ENCODE results near the gene MYPOP.
A peak's percentile ranks its signal among the peaks of the same experiment; 100 is the strongest.

Gene MYPOP

DNA sequence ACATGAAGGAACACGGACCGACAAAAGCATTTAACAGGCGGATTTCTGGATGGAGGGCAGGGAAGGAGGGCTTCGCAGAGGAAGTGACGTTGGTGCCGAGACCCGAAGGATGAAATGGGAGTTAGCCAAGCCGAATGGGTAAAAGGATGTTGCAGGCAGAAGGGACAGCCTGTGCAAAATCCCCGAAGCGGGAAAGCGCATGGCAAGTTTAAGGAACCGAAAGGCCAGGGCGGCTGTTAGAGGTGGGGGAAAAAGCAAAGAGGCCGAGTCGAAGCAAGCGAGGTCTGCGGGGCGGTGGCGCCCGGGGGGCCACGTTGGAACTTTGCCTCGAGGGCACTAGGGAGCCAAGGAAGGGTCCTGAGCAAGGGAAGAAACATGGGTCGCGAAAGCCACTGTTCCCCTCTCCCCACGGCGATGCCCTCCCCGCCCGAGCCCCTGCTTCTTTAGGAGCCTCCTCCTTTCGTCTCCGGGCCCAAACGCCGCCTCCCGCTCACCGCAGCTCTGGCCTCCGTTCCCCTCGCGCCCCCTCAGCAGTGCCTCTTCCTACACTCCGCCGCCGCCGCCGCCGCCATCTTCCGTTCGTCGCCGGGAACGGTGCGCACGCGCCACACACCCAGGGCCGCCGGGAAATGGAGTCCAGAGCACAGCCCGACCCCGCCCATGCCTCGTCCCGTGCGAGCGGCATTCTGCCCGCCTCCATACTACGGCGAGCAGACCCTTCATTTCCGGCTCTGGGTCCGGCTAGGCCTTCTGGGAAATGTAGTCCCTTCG, 39.7 kb downstream of the MYPOP start, which contains the start of gene SYMPK:
Gene SYMPK, minus strand, starts transcription at position 584 of the 771 bp plus-strand sequence. CDS start 8,652 bp downstream, outside the sequence.
- peak; percentile 97 to 99 for DNase-seq

- DNase-seq, result no peak
Observed at GRCh38 chr19:45862271-45862563, 40.2 kb downstream of the MYPOP start.

DNA sequence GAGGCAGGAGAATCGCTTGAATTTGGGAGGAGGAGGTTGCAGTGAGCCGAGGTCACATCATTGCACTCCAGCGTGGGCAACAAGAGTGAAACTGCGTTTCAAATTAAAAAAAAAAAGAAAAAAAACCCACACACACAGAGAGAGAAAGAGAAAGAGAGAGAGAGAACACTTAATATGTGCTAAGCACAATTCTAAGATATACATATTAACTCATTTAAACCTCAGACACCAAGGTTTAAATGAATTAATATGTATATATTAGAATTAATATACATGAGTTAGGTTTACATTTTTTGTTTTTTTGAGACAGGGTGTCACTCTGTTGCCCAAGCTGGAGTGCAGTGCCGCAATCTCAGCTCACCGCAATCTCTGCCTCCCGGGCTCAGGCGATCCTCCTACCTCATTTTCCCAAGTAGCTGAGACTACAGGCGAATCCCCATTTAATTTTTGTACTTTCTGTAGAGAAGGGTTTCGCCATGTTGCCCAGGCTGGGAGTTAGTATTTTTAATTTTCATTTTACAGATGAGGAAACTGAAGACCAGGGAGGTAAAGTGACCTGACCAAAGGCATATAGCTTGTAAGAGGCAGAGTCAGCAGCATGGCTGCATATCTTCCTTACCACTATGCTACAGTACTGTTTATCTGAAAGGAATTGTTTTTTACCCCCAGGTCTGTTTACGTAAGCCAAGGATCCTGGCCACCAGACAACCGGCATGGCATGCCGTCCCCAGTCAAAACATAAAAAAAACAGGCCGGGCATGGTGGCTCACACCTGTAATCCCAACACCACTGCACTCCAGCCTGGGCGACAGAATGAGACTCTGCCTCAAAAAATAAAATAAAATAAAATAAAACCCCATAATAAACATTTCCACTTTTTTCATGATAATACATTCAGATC, 41.8 kb downstream of the MYPOP start:
- no peak for DNase-seq

DNA sequence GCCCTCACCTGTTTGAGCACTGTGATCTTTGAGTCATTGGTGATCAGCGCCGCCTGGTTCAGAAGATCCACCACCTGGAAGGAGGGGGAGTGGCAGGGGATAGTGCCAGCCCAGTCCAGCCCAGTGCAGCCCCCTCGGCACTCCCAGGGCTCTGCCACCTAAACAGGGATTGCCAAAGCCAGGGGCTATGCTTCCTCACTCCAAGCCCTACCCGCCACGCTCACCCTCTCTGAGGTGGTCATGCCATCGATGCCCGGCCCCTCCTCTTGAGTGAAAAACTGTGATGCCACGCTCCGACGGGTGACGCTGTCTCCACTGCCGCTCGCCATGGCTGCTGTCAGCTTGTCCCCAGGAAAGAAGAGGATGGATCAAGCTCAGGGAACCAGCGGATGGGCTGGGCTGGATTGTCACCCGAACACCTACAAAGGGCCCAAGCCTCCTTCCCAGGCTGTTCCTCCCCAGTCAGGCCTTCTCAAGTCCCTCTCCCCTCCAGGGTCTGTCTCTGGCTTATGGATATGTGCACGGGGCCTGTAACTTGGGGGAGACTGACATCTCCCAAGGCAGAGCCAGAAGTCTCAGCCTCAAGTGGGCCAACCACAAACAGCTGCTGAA, 48.1 kb downstream of the MYPOP start:
- DNase-seq, result no peak

DNA sequence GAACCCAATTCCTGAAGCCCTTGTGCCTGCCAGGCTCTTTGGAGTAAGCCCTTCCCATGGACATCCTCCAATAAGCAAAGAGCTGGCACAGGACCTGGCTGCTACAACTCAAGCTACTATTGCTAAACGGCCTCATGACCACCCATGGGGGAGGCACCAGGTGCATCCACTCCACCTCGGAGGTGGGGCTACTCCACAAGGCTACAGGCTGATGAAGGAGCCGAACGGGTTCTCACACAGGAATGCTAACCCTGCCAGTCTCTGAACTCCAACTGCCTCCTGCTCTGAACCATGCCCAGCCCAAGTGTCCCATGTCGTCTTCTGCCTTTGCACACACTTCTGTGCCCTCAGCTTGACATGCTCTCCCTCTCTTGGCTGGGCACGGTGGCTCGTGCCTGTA, 49.4 kb downstream of the MYPOP start:
- no peak for DNase-seq

DNA sequence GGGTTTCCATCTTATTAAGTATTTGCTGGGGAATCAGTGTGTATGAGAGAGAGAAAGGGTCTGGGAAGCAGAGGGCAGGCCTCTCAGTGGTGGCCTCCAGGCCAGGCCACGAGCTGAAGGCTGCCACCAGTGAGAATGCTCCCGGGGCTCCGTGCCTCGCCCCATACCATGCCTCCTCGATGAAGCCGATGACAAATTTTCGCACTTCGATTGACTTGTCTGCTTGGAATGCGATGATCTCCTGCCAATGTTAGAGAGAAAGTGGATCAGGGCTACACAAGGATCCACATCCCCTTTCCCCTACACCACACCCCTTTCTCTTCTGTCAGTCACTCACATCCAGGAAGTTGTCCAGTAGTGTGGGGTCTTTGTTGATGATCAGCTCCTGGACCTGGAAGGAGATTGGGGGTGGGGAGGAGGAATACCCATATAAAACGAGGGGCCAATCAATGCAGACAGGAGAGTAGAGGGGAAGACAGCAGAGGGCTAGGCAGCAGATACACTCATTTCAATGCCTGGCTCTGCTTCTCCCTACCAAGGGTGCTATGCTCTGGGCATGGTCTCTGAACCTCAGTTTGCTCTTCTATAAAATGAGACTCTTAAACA, 50.2 kb downstream of the MYPOP start:
- DNase-seq, result no peak

DNA sequence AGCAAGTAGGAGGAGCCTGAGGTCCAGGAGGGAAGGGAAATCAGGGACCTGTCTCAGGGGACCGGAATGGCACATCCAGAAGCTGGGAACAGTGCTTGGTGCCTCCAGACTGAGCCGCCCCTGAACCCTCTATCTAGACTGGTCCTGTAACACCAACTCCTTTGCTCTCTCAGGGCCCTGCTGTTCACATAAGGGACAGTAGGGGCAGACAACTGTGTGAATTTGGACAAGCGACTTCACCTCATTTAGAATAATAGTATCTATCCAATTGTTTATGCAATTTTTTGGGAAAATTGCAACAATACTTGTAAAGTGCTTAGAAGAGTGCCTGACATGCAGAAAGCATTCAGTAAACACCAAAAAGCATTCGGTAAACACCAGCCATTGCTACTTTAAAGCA, 53.5 kb downstream of the MYPOP start:
- DNase-seq, result no peak

DNA sequence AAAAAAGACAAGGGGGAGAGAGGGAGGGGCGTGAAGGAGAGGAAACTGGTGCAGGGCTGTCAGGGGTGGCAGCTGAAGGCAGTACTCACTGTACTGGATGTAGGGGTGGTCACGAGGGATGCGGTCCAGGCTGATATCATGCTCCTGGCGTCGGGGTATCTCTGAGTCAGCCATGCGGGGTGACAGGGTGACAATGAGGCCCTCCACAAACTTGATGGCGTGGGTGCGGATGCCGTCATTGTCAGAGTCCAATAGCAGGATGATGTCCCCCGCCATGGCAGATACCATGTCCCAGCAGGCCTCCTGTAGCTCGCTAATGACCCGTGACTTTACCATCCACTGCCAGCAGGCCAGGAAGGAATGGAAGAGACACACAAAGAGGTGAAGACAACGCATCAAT, 54.8 kb downstream of the MYPOP start:
- no peak for DNase-seq

- DNase-seq, result no peak
Observed at GRCh38 chr19:45842198-45842597, 60.2 kb downstream of the MYPOP start.
